AG04449 (cell line): ENCODE results near the gene ATN1.

Experiments used
- CTCF ChIA-PET: fragments of 350-600 bp; formaldehyde crosslinking; extraction: SDS; loops from one replicate; lab custom pipeline; 2021; ENCODE audit warnings: antibody characterized with exemption; lab: Yijun Ruan, JAX
- POLR2A ChIA-PET: fragments of 400-600, 350-600 bp; formaldehyde crosslinking; extraction: SDS; loops from one replicate; lab custom pipeline; 2020; ENCODE audit warnings: antibody characterized with exemption, inconsistent platforms; lab: Yijun Ruan, JAX
- DNase-seq: peaks from one replicate; pipeline ENCODE4 v3.0.0-alpha.2; 2010; ENCODE audit warnings: low read depth, low spot score
- H3K4me3 ChIP-seq: 2 replicates; pipeline ENCODE4 v1.5.1; 2011; ENCODE audit warnings: low read depth, mild to moderate bottlenecking, control low read depth, low read length
- TF ChIP-seq, protein P1 (sequence below): IDR thresholded peaks from one replicate; pipeline ENCODE4 v1.5.1; 2011; ENCODE audit warnings: mild to moderate bottlenecking, moderate library complexity, low read length, control low read depth, inconsistent platforms; ENCODE audit not compliant: insufficient read depth; ENCODE audit errors: missing control alignments

ATN1 gene

DNA sequence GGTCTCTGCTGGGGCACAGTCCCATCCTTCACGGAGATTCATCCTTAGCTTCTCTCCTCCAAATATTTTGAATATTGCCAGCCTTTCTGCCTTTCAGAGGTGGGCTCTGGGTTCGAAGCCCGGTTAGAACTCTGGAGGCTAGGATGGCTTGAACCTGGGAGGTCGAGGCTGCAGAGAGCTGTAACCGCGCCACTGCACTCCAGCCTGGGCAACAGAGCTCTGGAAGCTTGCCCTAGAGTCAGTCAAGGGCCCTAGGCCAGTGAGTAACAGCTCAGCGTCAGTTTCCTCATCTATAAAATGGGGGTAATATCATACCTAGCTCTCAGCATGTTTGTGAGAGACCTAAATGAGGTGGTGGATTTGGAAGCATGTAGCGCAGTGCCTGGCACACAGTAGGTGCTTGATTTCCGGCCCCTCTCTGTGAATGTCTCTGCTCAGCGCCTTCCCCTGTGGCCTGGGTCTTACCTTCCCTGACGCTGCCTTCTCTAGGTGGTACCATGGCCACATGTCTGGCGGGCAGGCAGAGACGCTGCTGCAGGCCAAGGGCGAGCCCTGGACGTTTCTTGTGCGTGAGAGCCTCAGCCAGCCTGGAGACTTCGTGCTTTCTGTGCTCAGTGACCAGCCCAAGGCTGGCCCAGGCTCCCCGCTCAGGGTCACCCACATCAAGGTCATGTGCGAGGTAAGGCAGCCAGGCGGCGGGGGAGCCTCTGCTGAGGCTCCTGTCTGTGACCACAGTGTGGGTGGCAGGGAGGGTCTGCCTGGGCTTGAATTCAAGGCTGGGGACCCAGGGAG, 26.8 kb downstream of the ATN1 start:
- no peak for DNase-seq
- TF ChIP-seq, protein P1, sequence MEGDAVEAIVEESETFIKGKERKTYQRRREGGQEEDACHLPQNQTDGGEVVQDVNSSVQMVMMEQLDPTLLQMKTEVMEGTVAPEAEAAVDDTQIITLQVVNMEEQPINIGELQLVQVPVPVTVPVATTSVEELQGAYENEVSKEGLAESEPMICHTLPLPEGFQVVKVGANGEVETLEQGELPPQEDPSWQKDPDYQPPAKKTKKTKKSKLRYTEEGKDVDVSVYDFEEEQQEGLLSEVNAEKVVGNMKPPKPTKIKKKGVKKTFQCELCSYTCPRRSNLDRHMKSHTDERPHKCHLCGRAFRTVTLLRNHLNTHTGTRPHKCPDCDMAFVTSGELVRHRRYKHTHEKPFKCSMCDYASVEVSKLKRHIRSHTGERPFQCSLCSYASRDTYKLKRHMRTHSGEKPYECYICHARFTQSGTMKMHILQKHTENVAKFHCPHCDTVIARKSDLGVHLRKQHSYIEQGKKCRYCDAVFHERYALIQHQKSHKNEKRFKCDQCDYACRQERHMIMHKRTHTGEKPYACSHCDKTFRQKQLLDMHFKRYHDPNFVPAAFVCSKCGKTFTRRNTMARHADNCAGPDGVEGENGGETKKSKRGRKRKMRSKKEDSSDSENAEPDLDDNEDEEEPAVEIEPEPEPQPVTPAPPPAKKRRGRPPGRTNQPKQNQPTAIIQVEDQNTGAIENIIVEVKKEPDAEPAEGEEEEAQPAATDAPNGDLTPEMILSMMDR = no peak
- POLR2A ChIA-PET = no interaction called here
- no peak overlapping the region for H3K4me3 ChIP-seq
- CTCF ChIA-PET = interaction anchor here (0.8 to 13.5 kb wide), 5 partner anchors 7 to 155 kb away, joined by 3 to 226 read pairs (median 5); partner anchors contain the start of genes C12orf57, C1RL, PTPN6 and RNU7-1

DNA sequence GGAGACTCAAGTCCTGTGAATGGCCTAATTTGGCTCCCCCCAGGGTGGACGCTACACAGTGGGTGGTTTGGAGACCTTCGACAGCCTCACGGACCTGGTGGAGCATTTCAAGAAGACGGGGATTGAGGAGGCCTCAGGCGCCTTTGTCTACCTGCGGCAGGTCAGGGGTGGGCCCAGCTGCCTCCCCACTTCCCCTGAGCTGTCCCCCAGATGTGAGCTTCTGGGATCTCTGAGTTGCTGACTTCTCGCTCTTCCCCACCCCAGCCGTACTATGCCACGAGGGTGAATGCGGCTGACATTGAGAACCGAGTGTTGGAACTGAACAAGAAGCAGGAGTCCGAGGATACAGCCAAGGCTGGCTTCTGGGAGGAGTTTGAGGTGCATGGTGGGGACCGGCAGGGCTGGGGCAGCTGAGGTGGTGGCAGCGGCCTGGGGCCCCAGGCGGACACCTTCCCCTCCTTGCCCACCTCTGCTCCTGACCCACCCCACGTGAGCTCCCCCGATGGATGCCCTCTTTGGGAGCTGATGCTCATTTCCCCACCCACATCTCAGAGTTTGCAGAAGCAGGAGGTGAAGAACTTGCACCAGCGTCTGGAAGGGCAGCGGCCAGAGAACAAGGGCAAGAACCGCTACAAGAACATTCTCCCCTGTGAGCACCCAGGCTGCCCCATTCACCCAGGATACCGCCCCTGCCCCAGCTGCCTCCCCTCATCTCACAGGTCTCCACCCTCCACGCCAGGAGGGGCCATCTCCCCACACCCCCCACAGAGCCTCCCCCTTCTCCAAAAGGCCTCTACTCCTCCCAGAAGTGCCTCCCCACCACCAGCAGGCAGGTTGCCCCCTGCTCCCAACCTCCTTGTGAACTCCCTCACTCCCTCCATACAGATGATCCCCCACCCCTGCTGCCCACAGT, 27.6 kb downstream of the ATN1 start:
- CTCF ChIA-PET = interaction anchor here (0.7 to 13.5 kb wide), 6 partner anchors 8 to 31 kb away, joined by 3 to 226 read pairs (median 6); partner anchors contain the start of genes C12orf57, PTPN6 and RNU7-1
- no peak for DNase-seq
- H3K4me3 ChIP-seq = no peak overlapping the region
- TF ChIP-seq, protein P1 = no peak
- POLR2A ChIA-PET = interaction anchor here (0.9 kb wide), 1 partner anchor 11 kb away, joined by 7 read pairs; the partner anchor contains the start of genes C12orf57 and RNU7-1

GRCh38 chr12:6956021-6956727, 28.4 kb downstream of the ATN1 start:
- CTCF ChIA-PET = interaction anchor here (0.7 to 13.5 kb wide), 7 partner anchors 8 to 156 kb away, joined by 3 to 226 read pairs (median 6); partner anchors contain the start of genes C12orf57, PTPN6 and RNU7-1
- POLR2A ChIA-PET = interaction anchor here (0.9 kb wide), 1 partner anchor 12 kb away, joined by 7 read pairs; the partner anchor contains the start of genes C12orf57 and RNU7-1

GRCh38 chr12:6957151-6957701, 29.5 kb downstream of the ATN1 start:
- POLR2A ChIA-PET = interaction anchor here (0.7 kb wide), 1 partner anchor 14 kb away, joined by 3 read pairs; the partner anchor contains the start of genes C12orf57 and RNU7-1
- no peak overlapping the region for H3K4me3 ChIP-seq
- CTCF ChIA-PET = interaction anchor here (1.4 to 13.5 kb wide), 6 partner anchors 8 to 155 kb away, joined by 3 to 226 read pairs (median 8); partner anchors contain the start of genes C12orf57, PTPN6 and RNU7-1
- TF ChIP-seq, protein P1 = no peak
- DNase-seq = no peak

More at GRCh38 chr12:6956021-6956727, 28.4 kb downstream of the ATN1 start:
- H3K4me3 ChIP-seq = no peak overlapping the region
- no peak for DNase-seq
- TF ChIP-seq, protein P1 = no peak

- POLR2A ChIA-PET = interaction anchor here (0.7 kb wide), 1 partner anchor 14 kb away, joined by 3 read pairs; the partner anchor contains the start of genes C12orf57 and RNU7-1
- H3K4me3 ChIP-seq = no peak overlapping the region
These were observed 30.2 kb downstream of the ATN1 start for GRCh38 chr12:6957741-6958608.

More at GRCh38 chr12:6957741-6958608, 30.2 kb downstream of the ATN1 start:
- CTCF ChIA-PET = interaction anchor here (1.4 to 13.5 kb wide), 8 partner anchors 8 to 155 kb away, joined by 3 to 226 read pairs (median 8); partner anchors contain the start of genes ATN1, C12orf57, C1RL and PTPN6
- no peak for DNase-seq
- TF ChIP-seq, protein P1 = no peak
